Right lung (tissue), 10 donors: Measurements from ENCODE around the gene ATP11C. TPM values are rescaled to one million over a fixed set of nuclear protein-coding genes. Genes with fewer than 3 reads are reported as not detected.
A peak's percentile ranks its signal among the peaks of the same experiment; 100 is the strongest.
"Not testable (repeated sequence)": the region's sequence is repeated elsewhere in the genome, so short reads cannot be mapped to it uniquely, and the experiment has no call there.

Experiments
- DNase-seq, 2 donors: peaks; one replicate each; pipeline ENCODE4 v3.0.0-alpha.2; 2013
- long read RNA-seq, 8 donors: transcript quantifications; one replicate each; lab custom pipeline, GENCODE V29; 2026
- polyA plus RNA-seq, 5 donors: library from polyadenylated mRNA; unstranded; fragments of 120-200 nt; gene quantifications; one replicate each; pipeline versions ENCODE4 v1.2.1 to v1.2.3, GENCODE V29; 2013; ENCODE audit warnings: inconsistent platforms in 1 of 5, low replicate concordance in 1 of 5; ENCODE audit not compliant: insufficient read length in 5 of 5, insufficient read depth in 1 of 5

The ATP11C gene
- polyA plus RNA-seq: 10 to 100 TPM; 17.9 to 33.1 (median 25.2) TPM
- long read RNA-seq, donor 1: 0 reads
- long read RNA-seq, donor 2: 0 reads
- long read RNA-seq, donor 3: 0 reads
- long read RNA-seq, donor 4: 0 reads
- long read RNA-seq, donor 5: 0 reads
- long read RNA-seq, donor 6: 0 reads
- long read RNA-seq, donor 7: 0 reads
- long read RNA-seq, donor 8: 0 reads

DNA sequence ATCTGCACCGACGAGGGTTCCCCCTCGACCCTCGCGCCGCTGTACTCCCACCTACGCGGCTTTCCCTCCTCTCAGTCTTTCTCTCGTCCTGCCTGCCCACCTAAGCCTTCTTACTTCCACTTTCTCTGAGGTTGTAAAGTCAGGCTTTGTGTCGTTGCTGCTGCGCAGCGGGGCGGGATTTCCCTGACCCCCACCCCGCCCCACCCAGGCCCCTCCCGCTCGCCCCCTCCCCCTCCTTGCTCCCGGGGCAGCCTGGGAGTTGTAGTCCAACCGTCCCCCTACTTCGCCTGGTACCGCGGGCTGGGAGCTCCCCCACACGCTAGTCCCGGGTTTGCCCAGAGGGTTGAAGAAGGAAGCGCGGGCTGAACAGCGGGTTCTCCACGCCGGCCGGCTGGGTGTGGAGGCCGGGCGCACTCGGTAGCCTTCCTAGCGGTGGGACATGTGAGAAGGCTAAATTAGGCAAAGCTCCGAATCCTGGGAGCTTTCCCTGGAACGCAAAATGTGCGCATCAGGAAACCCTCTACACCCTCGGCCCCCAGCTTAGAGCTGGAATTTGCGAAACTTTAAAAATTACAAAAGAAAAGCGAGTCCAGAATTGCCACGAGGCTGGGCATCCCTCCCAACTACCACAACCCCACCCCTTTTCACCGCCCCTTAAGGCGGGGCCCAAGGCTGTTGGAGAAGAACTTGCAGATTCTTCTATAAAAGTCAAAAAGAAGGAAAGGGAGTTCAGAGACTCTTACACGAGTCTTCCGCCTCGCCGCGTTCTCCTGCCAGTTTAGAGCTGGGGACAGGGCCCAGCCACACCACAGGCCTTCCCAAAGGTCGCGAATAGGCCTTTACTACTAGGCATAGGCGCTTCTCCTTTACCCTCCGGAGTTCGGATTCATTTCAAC is at the start of gene ATP11C:
Gene ATP11C, minus strand, starts transcription at position 153 of the 896 bp plus-strand sequence. CDS start 1,011 bp downstream, outside the sequence.
- DNase-seq: peak; percentile 79 to 80

DNA sequence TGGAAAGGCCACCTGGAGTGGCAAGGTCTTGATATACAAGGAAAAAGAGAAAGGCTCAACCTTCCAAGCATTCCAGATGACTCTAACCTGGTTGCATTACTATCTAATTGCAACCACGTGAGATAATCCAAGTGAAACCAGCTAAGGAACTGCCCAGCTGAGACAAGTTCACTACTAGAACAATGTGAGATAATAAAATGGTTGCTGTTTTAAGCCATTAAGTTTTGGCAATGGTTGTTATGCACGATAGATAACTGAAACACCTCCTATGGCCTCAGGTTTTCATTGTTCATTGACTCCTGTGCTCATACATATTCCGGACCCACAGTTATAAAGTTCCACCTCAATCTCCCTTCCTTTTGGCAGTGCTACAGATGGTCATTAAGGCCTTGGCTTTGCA is 41.6 kb upstream of the ATP11C start:
- DNase-seq: no peak

DNA sequence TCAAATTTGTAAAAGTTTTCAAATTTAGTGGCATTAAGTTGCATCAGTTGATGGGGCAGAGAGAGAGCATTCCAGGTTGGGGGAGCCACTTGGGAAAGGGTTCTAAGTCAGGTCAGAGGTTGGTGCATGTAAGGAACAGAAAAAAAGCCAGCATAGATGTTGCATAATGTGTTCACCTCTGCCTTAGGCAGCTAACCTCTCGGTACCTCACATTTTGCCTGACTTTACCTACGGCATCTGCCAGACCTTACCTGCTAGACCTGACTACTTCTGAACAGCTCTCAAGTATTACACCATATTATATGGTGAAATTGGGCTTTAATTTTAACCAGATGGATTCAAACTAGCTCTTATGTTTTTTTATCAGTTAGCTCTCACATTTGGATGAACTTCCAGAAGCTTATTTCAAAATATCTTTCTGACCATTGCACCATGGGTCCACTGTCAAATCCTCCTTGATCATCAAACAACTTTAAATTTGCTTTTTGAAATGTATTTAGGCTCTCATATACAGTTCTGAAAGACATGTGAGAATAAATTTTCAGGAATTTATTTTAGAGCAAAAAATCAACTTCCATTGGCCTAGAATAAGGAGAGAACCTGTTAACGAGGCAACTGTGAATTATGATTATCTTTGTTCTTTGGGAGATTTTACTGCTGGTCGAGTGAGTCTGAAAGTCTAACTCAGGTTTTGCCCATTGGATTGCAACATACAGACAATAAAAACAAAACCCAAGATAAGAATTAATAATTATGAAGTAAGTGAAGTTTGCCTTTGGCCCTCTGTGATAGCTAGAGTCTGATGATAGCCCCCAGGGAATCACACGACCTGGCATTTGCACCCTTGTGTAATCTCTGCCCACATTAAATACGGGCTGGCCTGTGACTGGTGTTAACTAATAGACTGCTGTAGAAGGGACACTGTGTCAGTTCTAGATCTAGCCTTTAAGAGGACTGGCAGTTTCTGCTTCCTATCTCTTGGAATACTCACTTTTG is 40.1 kb upstream of the ATP11C start:
- no peak for DNase-seq

DNA sequence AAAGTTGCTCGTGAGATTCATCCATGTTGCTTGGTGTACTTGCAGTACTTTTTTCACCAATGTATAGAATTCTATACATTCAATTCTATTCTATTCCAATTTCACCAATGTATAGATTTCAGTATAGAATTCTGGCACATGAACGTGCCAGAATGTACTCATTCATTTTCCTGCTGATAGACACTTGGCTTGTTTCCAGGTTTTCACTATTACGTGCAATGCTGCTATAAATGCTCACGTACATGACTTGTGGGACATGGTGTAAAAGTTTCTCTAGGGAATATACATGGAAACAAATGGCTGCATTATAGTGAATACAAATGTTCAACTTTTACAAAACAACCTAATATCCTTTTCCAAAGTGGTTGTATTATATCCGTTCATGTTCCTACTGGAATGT is 39.3 kb upstream of the ATP11C start:
- no peak for DNase-seq

DNA sequence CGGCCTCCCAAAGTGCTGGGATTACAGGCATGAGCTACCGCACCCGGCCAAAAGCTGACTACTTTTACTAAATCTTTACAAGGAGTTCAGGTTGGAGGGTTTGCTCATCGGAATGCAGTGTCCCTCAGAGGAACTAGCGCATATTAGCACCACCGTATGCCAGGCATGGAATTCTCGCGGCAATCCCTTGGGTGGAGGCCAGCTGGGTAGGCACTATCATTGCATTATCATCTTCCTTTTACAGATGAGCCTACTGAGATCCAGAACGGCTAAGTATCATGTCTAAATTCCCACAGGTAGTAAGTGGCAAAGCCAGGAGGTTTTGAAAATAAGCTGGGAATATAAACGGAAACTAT is 38.5 kb upstream of the ATP11C start:
- DNase-seq: no peak

DNA sequence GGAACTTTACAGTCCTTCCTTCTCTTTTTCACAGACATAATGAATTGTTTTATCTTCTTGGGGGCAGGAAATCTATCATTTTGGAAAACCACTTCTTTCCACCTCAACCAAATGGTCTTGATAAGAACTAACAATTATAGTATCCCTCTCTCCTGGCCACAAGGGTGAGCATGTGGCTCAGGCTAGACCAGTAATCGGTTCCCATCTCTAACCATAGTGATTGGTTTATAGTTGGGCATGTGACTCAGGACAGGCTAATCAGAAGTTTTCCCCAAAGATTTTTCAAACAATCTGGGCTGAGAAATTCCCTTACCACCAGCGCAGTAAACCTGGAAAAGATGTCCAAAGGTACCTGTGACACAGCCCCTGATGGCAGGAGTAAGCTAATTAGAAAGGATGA is 36.4 kb upstream of the ATP11C start:
- DNase-seq: no peak

DNA sequence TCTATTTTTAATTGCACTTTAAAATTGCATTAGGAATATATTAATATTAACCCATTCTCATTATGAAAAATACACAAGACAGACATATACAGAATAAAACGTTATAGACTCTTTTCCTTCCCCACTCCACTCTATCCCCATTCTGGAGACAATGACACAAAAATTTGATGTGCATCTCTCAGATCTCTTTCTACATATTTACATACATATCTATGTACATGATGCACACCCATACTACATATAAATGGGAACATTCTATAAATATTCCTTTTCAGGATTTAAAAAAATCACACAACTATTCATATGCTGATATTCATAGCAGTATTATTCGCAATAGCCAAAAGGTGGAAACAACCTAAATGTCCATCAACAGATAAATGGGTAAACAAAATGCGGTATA is 34.9 kb upstream of the ATP11C start:
- no peak for DNase-seq

DNA sequence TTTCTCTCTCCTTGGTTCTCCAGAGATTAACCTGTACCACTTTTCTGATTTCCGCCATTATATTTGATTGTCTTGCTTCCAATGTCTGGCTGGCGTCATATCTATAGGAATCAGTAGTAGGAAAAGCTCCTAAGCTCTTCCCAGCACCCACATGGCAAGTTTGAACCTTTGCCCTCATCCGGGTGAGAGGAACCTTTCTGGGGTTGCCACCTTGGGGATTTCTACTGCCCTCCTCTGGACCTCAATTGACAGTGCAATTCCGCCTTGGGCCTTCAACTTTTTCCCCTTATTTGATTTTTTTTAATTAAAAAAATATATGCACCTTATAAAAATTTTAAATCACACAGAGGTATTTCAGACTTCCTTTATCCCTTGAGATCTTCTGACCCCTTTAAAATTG is 34.4 kb upstream of the ATP11C start:
- no peak for DNase-seq

DNA sequence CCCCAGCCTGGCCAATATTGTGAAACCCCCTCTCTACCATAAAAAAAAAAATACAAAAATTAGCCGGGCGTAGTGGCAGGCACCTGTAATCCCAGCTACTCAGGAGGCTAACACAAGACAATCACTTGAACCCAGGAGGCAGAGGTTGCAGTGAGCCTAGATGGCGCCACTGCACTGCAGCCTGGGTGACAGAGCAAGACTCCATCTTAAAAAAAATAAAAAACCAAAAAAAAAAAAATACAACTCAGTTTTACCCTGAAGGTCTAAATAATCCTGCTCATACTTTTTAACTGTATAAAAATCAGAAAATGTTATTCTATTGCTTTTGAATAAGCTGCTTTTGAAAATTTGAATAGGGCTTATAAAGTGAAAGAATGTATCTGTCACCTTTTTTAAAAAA is 33.3 kb upstream of the ATP11C start:
- DNase-seq: not testable (repeated sequence)

DNA sequence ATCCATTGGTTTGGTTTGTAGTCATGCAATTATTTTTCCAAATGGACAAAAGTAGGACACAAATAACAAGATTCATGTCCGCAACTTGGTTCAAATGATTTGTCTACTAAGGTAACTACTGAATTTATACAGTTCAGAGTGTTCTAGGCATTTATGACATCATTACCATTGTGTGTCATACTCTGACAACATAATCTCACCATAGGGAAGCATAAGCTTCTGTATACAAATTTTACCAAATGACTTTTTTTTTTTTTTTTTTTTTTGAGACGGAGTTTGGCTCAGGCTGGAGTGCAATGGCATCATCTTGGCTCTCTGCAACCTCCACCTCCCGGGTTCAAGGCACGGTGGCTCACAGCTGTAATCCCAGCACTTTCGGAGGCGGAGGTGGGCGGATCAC is 32.6 kb upstream of the ATP11C start, which contains the start of gene CXorf66:
Gene CXorf66, minus strand, starts transcription at position 101 of the 400 bp plus-strand sequence. Its CDS starts 25 bp downstream, at position 76.
- DNase-seq: no peak

DNA sequence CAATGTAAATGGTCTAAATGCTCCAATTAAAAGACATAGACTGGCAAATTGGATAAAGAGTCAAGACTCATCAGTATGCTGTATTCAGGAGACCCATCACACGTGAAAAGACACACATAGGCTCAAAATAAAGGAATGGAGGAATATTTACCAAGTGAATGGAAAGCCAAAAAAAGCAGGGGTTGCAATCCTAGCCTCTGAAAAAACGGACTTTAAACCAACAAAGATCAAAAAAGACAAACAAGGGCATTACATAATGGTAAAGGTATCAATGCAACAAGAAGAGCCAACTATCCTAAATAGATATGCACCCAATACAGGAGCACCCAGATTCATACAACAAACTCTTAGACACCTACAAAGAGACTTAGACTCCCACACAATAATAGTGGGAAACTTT is 28.2 kb upstream of the ATP11C start:
- not testable (repeated sequence) for DNase-seq

DNA sequence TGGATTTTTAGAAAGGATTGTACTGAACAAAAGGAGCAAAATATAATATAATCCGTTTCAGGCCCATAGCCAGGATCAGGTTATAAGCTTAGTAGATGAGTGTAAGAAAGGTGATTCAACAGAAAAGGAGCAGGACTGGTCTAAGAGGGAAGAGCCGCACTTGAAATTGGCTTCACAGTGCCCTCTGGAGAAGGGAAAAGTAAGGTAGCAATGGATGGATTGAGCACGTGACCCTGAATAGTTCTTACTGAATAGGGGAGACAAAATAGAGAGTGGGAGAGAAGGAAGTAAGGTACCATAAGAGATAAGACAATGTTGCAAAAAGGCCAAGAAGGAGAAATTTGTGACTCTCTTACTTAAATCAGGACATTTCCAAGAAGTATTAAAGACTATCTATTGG is 16.9 kb upstream of the ATP11C start:
- no peak for DNase-seq

DNA sequence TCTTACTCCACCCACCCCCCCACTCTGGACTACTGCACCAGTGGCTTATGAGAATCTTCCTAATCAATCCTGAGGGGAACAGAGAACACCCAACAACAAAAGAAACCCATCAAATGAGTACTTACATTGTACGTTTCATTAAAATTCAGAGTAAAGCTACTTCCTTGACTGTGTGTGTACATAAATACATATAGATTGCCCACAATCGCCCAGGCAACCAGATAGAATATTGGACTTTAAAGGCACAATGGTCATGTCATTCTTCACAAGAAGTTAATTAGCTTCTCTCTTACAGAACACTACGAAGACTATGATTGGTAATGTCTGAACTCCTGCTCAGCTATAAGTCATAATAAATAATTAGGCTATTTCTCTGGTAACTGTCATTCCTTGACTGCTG is 12.2 kb upstream of the ATP11C start:
- DNase-seq: no peak

DNA sequence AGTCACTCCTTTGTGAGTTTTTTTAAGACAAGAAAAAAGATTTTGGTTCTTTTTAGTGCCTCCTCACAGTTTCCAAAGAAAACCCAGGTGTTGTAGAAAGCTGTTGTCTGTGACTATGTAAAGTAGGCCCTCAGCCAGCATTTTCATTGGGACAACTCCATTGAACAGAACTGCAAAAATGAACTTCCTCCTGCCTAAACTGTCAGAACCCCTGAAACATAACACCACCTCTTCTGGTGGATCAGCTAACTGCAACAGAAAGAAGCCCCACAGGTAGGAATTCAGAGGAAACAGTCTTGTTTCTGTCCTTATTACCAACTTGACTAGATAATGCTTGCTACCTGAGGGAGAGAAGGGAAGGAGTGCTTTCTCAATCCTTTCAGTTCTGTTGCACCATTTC is 3.4 kb upstream of the ATP11C start:
- no peak for DNase-seq

DNA sequence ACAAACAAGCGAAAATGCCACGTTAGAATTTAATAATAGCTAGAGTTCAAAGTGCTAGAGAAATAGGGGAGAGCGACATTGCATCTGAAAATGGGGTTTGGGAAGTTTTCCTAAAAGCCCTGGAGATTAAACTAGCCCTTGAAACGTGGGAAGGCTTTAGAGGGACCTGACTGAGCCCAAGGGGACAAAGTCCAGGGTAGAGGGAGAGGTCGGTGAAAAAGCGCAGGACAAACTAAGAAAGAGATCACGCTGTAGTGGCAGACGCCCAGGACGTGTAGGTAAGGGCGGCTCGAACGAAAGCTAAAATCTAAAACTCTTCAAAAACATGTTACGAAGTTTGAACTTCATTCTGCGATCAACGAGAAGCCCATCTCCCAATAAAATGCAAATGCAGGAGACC is 1.1 kb upstream of the ATP11C start:
- no peak for DNase-seq

DNA sequence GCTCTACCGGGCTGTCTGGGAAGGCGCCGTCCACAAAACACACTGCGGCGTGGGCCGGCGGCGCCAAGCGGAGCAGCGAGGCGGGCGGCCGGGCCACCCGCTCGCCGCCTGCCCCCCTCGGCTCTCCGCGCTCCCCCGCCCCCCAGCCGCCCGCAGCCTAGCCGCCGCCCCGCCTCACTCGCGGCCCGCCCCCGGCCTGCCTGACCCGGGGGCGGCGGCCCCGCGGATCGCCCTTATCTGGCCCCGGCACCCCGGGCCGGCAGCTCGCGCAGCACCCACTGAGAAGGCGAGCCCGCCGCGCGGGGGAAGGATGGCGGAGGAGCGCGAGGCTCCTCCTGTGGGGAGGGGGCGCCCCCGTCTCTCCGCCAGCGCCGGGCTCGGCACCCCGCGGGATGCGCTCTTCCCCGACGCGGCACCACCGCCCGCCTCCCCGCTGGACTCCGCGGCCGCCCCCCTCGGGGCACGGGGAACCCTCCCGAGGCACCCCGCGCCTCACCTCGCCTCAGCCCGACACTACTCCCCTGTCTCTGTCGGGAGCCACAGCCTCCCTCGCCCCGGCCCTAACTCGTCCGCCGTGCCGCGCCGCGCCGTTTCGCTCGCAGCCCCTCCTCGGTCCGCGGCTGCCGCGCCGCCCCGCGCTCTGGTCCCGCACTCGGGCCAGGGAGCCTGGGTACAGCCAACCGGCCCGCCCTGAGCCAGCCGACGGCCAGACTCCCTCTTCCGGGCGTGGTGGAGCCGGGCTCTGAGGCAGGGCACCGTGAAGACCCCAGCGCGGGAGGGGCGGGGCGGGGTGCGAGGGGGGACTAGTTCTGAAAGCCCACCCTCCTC is 566 bp downstream of the ATP11C start:
- DNase-seq: peak; percentile 10 to 26

DNA sequence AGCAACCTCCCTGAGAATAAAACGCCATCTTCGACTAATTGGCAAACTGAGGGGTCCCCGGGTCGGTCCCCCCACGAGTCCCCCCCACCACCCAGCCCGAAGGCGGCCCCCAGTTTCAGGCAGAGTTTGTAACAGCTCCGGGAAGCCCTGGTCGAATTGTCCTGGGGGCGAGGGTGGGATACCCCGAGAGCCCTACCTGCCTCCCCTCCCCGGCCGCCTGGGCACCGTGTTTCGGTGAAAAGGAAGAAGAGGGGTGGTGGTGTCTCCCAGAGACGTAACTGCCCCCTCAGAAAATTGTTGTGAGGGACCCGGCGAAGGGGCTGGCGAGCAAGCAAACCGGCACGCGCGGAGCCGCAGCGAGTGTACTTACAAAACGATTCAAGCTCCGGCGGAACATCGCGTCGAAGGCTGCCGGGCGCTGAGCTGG is 1.2 kb downstream of the ATP11C start:
- DNase-seq: no peak

DNA sequence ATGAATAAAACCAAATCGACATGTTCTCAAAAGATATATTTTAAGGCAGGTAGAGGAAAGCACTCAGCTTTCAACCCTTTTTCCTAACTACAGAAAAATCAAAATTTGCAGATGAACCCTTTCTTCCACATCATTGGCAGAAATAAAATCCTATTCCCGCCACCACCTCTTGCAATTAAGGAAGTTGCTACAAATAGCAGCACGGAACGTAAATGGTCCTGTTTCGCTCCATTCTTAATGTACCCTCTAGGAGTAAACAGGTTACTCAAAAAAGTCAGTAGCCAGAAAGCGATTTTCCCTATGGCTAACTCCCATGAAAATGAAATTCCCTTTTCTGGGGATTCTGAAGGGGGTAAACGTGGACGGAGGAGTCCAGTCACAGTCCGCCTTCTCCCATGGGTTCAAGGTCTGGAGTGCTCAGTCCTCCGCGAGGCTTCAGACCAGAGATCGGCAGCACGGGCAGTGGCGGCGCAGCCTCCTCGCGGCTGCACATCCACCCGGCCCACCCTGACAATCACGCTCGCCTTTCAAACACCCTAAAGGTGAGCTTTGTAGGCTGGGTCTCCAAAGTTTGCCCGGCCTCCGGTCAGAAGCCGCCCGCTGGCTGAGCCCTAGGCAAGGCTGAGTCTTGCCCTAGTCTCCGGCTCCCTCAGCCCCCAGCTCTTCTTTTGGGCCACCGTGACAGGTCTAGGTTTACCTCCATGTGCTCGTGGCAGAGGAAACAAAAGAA is 1.8 kb downstream of the ATP11C start:
- no peak for DNase-seq

DNA sequence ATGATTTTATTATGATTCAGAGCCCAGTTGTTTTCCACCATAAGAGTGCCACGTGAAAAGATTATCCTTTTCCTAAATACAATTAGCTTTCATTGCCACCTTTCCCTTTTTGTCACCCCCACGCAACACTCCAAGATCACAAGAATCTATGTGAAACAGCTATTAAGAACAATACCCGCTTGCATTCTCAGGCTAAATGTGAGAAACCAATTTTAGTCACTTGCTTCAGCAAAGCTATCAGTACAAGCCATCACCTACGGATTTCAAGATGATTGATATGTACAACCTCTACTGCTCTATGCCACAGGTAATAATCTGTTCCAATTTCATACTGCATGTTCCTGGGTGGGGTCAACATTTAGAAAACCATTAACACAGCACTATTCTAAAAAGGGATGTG is 2.5 kb downstream of the ATP11C start:
- DNase-seq: no peak

DNA sequence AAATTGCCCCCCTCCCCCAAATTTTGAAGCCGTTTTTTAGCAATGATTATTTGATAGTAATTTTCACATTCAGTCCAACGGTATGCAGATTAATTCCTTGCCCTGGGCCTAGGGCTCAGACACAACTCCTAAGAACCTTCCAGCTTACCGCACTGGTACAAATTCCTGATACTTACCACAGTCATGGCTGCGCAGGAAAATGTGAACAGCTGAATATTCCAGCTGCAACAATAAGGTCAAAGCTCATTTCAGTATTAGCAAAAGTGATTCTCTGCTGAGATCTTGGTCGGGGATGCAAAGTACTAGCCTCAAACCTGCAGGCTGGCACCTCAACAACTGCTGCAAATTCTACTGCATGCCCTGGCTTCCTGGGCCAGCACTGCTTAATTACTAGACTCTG is 3.0 kb downstream of the ATP11C start:
- DNase-seq: no peak
